GM23338 (cell line): Measurements from ENCODE around the gene PHF24.

Experiments used
- CREB1 ChIP-seq: fragments of 250-450 bp; sonication (Bioruptor Pico); IDR thresholded peaks from 2 replicates; pipeline ENCODE4 v1.5.0; 2020; ENCODE audit warnings: low read depth, mild to moderate bottlenecking, moderate library complexity
- ETS1 ChIP-seq: IDR thresholded peaks from 2 replicates; pipeline ENCODE4 v1.6.1; 2016; ENCODE audit warnings: antibody characterized with exemption
- EZH2 ChIP-seq: fragments of 200-600 bp; sonication (generic); IDR thresholded peaks from one replicate; pipeline ENCODE4 v1.8.0; 2017; ENCODE audit warnings: antibody characterized with exemption, mild to moderate bottlenecking, low read depth; ENCODE audit not compliant: unreplicated experiment
- EZH2phosphoT487 ChIP-seq: fragments of 200-600 bp; sonication (generic); IDR thresholded peaks from one replicate; pipeline ENCODE4 v1.8.1; 2018; ENCODE audit warnings: antibody characterized with exemption; ENCODE audit not compliant: unreplicated experiment
- JUNB ChIP-seq: IDR thresholded peaks from one replicate; pipeline ENCODE4 v1.6.1; 2016; ENCODE audit warnings: antibody characterized with exemption; ENCODE audit not compliant: unreplicated experiment
- POLR2AphosphoS5 ChIP-seq: IDR thresholded peaks from 2 replicates; pipeline ENCODE4 v1.6.1; 2016; ENCODE audit warnings: antibody characterized with exemption, low read depth
- TF ChIP-seq, protein P1 (sequence below), 2 experiments: fragments of 200-600 bp in 1 of 2; sonication (generic) in 1 of 2; conservative IDR thresholded peaks; 2 replicates each; pipeline versions ENCODE4 v1.5.1 to v1.6.1; 2016 to 2017; ENCODE audit warnings: antibody characterized with exemption in 2 of 2, low read depth in 2 of 2, mild to moderate bottlenecking in 2 of 2, moderate library complexity in 1 of 2

DNA sequence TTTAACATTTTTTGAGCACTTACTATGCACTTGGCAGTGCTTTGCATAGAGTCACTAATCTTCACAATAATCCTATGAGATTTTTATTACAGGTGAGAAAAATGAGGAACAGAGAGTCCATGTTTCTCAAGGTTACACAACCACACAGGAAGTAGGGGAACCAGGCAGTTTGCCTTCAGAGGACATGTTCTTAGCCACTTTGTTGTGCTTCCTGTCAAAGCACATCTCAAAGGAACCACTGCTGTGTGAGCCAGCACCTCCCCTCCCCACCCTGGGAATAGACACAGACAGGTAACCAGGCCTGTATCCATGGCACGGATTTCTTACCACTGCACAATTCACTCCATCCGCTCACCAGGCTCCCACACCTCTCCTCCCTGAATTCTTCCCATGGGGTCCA, 25.1 kb downstream of the PHF24 start:
- TF ChIP-seq, protein P1, sequence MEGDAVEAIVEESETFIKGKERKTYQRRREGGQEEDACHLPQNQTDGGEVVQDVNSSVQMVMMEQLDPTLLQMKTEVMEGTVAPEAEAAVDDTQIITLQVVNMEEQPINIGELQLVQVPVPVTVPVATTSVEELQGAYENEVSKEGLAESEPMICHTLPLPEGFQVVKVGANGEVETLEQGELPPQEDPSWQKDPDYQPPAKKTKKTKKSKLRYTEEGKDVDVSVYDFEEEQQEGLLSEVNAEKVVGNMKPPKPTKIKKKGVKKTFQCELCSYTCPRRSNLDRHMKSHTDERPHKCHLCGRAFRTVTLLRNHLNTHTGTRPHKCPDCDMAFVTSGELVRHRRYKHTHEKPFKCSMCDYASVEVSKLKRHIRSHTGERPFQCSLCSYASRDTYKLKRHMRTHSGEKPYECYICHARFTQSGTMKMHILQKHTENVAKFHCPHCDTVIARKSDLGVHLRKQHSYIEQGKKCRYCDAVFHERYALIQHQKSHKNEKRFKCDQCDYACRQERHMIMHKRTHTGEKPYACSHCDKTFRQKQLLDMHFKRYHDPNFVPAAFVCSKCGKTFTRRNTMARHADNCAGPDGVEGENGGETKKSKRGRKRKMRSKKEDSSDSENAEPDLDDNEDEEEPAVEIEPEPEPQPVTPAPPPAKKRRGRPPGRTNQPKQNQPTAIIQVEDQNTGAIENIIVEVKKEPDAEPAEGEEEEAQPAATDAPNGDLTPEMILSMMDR (conservative IDR thresholded peaks at IDR 0.05; ENCODE audit: low read depth in 2 of 2): no peak
- no peak for TF ChIP-seq EZH2
- TF ChIP-seq POLR2AphosphoS5: no peak
- TF ChIP-seq JUNB: no peak
- TF ChIP-seq EZH2phosphoT487: no peak
- no peak for TF ChIP-seq ETS1
- TF ChIP-seq CREB1 (CRISPR knock-in tag): no peak
